IPS DF 6.9 (cell line): Measurements from ENCODE around the gene REEP6.

ENCODE experiments used
- DNase-seq: peaks from one replicate; pipeline ENCODE4 v3.0.0-alpha.2; 2013; ENCODE audit warnings: low read depth, low spot score
- H3K27ac ChIP-seq: one replicate; pipeline ENCODE4 v1.5.1; 2013; ENCODE audit warnings: low read length, control low read depth
- H3K27me3 ChIP-seq: 2 replicates; pipeline ENCODE4 v1.6.1; 2013; ENCODE audit warnings: mild to moderate bottlenecking, low read length; ENCODE audit not compliant: control insufficient read depth, insufficient read depth
- H3K36me3 ChIP-seq: 2 replicates; pipeline ENCODE4 v1.6.1; 2013; ENCODE audit warnings: low read length; ENCODE audit not compliant: control insufficient read depth, insufficient read depth
- H3K4me1 ChIP-seq: 2 replicates; pipeline ENCODE4 v1.6.1; 2013; ENCODE audit warnings: low read length; ENCODE audit not compliant: control insufficient read depth, insufficient read depth
- H3K4me3 ChIP-seq: 2 replicates; pipeline ENCODE4 v1.5.1; 2013; ENCODE audit warnings: mild to moderate bottlenecking, low read length
- H3K9me3 ChIP-seq: 2 replicates; pipeline ENCODE4 v1.6.1; 2013; ENCODE audit warnings: low read length, inconsistent platforms; ENCODE audit not compliant: control insufficient read depth, insufficient read depth
- WGBS: extraction: QIAGEN DNeasy Blood & Tissue Kit; methylation state at CpG from one replicate; pipeline ENCODE4 v1.1.7; 2013; ENCODE audit warnings: mixed read lengths, missing lambda C conversion rate; ENCODE audit not compliant: insufficient read length, insufficient coverage; 5-methylcytosine and 5-hydroxymethylcytosine counted together

The REEP6 gene

DNA sequence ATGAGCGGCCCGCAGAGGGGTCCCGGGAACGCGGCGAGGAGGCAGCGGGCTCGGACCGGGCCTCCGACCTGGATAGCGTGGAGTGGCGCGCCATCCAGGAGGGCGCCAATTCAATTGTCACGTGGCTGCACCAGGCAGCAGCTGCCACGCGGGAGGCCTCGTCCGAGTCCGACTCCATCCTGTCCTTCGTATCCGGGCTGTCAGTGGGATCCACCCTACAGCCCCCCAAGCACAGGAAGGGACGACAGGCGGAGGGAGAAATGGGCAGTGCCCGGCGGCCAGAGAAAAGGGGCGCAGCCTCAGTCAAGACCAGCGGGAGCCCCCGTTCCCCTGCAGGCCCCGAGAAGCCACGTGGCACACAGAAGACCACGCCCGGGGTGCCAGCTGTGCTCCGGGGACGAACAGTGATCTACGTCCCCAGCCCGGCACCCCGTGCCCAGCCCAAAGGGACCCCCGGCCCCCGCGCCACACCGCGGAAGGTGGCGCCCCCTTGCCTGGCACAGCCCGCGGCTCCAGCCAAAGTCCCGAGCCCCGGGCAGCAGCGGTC lies 22.6 kb upstream of the REEP6 start:
- DNase-seq = no peak
- Histone ChIP-seq H3K27ac (no peak overlapping the region), H3K4me1 (peaks cover 15% of the 10 kb centered on the region), H3K4me3 (no peak overlapping the region), H3K36me3 (no peaks in the 10 kb centered on the region; the same call in 1 of the 2 replicates), H3K9me3 (no peaks in the 10 kb centered on the region), H3K27me3 (peaks cover 59% of the 10 kb centered on the region)
- WGBS = no CpG with 5 or more reads among the region's 49 CpGs

DNA sequence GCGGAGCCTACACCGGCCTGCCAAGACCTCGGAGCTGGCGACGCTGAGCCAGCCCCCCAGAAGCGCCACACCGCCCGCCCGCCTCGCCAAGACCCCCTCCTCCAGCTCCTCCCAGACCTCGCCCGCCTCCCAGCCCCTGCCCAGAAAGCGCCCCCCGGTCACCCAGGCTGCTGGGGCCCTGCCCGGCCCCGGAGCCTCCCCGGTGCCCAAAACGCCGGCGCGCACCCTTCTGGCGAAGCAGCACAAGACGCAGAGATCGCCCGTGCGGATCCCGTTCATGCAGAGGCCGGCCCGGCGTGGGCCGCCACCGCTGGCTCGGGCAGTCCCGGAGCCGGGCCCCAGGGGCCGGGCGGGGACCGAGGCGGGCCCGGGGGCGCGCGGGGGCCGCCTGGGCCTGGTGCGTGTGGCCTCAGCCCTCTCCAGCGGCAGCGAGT lies 22.1 kb upstream of the REEP6 start:
- no peaks in the 10 kb centered on the region for H3K9me3 ChIP-seq
- H3K27ac ChIP-seq = no peak overlapping the region
- H3K4me1 ChIP-seq = peaks cover 15% of the 10 kb centered on the region
- H3K36me3 ChIP-seq = no peaks in the 10 kb centered on the region; the same call in 1 of the 2 replicates
- WGBS = no CpG with 5 or more reads among the region's 47 CpGs
- no peak for DNase-seq
- H3K4me3 ChIP-seq = no peak overlapping the region; the same call in 1 of the 2 replicates
- H3K27me3 ChIP-seq = peaks cover 59% of the 10 kb centered on the region

DNA sequence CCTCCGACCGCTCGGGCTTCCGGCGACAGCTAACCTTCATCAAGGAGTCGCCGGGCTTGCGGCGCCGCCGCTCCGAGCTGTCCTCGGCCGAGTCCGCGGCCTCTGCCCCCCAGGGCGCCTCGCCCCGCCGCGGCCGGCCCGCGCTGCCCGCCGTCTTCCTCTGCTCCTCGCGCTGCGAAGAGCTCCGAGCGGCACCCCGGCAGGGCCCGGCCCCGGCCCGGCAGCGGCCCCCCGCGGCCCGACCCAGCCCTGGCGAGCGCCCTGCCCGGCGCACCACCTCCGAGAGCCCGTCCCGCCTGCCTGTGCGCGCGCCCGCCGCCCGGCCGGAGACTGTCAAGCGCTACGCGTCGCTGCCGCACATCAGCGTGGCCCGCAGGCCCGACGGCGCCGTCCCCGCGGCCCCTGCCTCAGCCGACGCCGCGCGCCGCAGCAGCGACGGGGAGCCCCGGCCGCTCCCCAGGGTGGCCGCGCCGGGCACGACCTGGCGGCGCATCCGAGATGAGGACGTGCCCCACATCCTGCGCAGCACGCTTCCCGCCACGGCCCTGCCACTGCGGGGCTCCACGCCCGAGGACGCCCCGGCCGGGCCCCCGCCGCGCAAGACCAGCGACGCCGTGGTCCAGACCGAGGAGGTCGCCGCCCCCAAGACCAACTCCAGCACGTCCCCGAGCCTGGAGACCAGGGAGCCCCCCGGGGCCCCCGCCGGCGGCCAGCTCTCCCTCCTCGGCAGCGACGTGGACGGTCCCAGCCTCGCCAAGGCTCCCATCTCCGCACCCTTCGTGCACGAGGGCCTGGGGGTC lies 21.5 kb upstream of the REEP6 start:
- Histone ChIP-seq H3K4me1 (peaks cover 15% of the 10 kb centered on the region), H3K27me3 (peaks cover 57% of the 10 kb centered on the region), H3K4me3 (no peak overlapping the region; the same call in 1 of the 2 replicates), H3K36me3 (no peaks in the 10 kb centered on the region; the same call in 1 of the 2 replicates), H3K27ac (no peak overlapping the region), H3K9me3 (no peaks in the 10 kb centered on the region)
- WGBS = no CpG with 5 or more reads among the region's 117 CpGs
- no peak for DNase-seq

DNA sequence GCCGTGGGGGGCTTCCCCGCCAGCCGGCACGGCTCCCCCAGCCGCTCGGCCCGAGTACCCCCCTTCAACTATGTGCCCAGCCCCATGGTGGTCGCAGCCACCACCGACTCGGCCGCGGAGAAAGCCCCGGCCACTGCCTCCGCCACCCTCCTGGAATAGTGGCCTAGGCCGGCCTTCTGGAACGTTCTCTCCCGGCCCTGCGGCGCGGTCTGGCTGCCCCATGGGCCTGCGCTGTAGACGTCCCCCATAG lies 21.0 kb upstream of the REEP6 start:
- H3K27me3 ChIP-seq = peaks cover 53% of the 10 kb centered on the region
- no peaks in the 10 kb centered on the region for H3K9me3 ChIP-seq
- no peak overlapping the region for H3K4me3 ChIP-seq
- H3K36me3 ChIP-seq = no peaks in the 10 kb centered on the region; the same call in 1 of the 2 replicates
- DNase-seq = no peak
- peaks cover 15% of the 10 kb centered on the region for H3K4me1 ChIP-seq
- no CpG with 5 or more reads among the region's 22 CpGs for WGBS
- no peak overlapping the region for H3K27ac ChIP-seq

DNA sequence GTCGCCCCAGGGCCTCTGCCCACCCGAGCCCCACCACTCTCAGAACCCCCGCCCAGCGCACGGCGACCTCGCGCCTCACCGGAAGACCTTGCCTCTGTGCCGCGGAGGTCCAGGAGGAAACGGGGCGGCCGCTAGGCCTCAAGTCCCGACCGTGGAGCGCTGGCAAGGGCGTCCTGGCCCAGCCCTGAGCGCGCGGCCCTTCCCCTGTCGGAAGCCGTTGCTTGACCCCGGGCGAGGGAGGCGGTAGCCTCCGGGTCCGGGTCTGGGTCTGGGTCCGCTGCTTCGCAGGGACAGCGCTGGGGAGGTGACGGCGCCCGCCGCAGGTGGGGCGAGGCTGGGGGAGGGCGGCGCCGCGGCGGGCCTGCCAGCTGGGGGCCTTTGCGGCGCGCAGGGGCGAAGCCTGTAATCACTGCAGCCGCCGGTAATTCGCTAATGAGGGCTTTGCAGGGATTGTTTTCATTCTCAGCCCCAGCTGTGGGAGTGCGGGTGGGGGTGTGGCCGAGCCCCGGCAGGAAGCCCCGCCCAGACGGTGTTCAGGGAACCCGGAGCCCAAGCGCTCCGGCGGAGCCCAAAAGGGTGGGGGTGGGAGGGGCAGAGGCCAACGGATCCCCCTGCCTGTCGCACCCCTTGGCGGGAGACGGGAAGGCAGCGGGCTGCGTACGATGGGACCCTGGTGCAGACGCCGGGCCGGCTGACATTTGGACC lies 20.5 kb upstream of the REEP6 start:
- no peak for DNase-seq
- Histone ChIP-seq H3K4me1 (peaks cover 13% of the 10 kb centered on the region), H3K27me3 (peaks cover 50% of the 10 kb centered on the region), H3K9me3 (no peaks in the 10 kb centered on the region), H3K4me3 (peak overlapping the region; percentile 10; the same call in 1 of the 2 replicates), H3K27ac (no peak overlapping the region), H3K36me3 (no peaks in the 10 kb centered on the region)
- WGBS = no CpG with 5 or more reads among the region's 67 CpGs

DNA sequence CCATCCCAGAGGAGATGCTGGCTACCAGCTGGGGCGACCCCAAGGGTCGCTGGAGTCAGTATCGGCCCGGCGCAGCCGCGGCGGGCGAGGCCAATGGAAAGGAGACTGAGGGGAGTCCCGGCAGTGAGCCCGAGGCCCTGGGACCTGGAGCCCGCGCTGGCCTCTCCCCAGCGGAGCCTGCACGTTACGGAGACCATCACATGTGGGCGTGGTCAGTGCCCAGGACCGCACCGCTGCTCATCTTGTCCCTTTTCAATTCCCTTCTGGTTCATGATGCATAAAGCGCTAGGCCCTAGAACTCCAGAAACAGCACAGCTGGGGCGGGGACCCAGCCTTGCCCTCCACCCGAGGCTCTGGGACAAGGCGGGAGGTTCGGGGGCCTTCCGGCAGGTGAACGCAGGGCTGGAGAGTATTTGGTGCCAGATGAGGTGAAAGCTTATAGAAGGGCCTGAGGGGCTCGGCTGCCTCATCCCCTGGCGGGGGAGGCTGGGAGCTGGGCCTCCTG lies 19.9 kb upstream of the REEP6 start:
- no peaks in the 10 kb centered on the region for H3K36me3 ChIP-seq
- H3K4me3 ChIP-seq = peak overlapping the region; percentile 10; the same call in 1 of the 2 replicates
- no peak for DNase-seq
- H3K4me1 ChIP-seq = peaks cover 11% of the 10 kb centered on the region
- H3K9me3 ChIP-seq = no peaks in the 10 kb centered on the region
- peaks cover 44% of the 10 kb centered on the region for H3K27me3 ChIP-seq
- no peak overlapping the region for H3K27ac ChIP-seq
- WGBS = no CpG with 5 or more reads among the region's 28 CpGs

DNA sequence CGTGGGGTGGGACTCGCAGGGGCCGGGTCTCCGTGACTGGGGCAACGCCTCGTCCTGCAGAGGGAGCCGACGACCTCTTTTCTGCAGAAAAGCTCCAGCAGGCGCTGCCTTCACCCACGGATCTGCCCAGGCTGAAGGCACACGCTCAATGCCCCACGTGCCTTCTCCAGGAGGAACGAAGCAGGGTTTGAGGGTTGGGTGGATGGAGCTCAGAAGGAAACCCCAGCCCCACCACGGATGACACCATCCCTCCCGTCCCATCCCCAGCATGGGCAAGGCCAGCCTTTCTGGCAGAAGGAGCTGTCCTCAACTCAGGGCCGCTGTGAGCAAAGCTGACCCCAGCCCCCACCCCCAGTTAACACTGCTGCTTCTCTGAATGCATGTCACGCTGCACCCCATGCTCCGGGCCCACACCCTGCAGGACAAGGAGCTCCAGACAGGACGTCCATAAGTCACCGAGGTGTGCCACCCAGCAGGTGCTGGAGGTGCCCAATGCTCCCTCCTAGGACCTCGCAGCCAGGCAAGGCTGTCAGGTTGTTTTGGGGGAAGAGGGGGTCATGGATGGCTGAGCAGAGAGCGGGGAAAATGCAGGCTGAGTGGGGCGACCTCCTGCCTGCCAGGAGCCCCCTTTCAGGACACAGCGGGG lies 19.3 kb upstream of the REEP6 start:
- Histone ChIP-seq H3K36me3 (no peaks in the 10 kb centered on the region), H3K27me3 (peaks cover 39% of the 10 kb centered on the region), H3K27ac (no peak overlapping the region), H3K4me3 (no peak overlapping the region), H3K4me1 (peaks cover 9% of the 10 kb centered on the region), H3K9me3 (no peaks in the 10 kb centered on the region)
- DNase-seq = no peak
- no CpG with 5 or more reads among the region's 24 CpGs for WGBS

DNA sequence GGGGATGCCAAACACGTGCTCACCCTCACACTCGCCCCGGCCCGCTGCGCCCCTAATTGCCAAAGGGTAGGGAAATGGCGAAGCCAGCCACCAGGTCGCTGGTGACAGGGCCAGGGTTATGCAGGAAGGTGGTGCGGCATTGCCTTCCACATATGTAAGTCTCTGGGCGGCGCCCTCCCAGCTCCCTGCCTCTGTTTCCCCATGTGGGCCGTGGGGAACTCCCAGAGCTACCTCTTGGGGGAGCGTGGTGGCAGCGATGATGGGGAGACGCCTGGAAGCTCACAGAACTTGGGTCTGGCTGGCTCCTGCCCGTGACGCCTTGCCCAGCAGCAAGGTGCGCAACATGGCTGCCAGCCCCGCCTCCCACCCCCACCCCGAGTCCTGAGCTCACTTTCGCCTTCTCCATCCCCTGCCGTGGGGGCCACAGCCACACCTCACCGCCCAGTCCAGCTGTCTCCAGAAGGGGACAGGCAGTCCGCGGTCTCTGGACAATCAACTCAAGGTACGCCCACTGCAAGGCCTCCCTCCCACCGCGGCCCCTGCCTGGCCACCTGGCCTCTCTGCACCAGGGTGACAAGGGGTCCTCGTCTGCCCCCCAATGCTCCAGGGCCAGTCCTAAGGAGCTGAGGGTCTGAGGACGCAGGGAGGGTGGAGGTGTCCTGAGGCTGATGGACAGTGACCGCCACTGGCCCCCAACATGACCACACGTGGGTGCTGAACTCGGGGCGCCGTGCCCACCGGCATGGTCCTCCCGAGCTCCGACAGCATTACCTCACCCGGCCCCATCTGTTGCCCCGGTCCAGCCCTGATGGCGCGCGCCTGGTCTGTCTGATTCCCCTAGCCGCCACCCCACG lies 18.5 kb upstream of the REEP6 start:
- H3K4me3 ChIP-seq = no peak overlapping the region
- H3K36me3 ChIP-seq = no peaks in the 10 kb centered on the region
- H3K27ac ChIP-seq = no peak overlapping the region
- WGBS = no CpG with 5 or more reads among the region's 44 CpGs
- peaks cover 6% of the 10 kb centered on the region for H3K4me1 ChIP-seq
- DNase-seq = no peak
- H3K9me3 ChIP-seq = no peaks in the 10 kb centered on the region
- H3K27me3 ChIP-seq = peaks cover 31% of the 10 kb centered on the region

DNA sequence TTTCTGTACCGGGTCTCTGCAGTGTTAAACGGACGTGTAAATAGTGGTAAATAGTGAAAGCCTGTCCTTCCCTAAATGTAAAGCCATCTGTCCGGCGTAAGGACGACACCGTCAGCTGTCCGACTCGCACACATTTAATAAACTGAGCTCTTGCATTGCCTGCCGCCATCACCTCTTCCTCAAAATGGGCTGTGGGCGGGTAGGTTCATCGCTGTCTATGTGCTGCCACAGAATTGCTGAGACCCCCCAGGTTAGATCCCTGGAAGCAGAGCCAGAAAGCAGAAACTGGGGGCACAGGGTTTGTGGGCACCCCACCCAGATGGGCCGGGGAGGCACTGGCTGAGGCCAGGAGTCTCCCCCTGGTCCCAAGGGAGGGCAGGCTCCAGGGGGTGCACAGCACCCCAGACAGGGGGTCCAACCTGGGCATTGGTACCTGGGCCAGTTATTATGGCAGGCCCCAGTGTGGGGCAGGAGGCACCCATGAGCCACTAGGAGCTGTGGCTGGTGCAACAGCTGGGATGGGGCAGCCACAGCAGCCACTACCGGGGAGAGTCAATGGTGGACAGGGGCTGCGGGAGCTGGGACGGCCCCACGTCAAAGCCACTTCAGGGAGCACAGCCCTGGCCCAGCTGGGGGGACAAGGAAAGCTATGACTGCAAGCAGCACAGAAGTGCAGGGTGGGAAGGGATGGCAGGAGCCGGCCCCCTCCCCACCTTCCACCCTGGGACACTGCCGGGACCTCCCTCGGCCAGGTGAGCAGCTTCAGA lies 17.7 kb upstream of the REEP6 start:
- Histone ChIP-seq H3K27me3 (peaks cover 23% of the 10 kb centered on the region), H3K4me3 (no peak overlapping the region), H3K4me1 (peaks cover 6% of the 10 kb centered on the region), H3K36me3 (no peaks in the 10 kb centered on the region), H3K27ac (no peak overlapping the region), H3K9me3 (no peaks in the 10 kb centered on the region)
- WGBS = no CpG with 5 or more reads among the region's 20 CpGs
- no peak for DNase-seq
